ENCODE results near the gene TTC14.

TTC14 gene

GRCh38 chr3:180640987-180641386, 39.0 kb downstream of the TTC14 start:
- no peaks in the 10 kb centered on the region for H3K4me1 ChIP-seq (ENCODE audit: control insufficient read depth, low read depth, low read length)
- no peaks in the 10 kb centered on the region for H3K9me3 ChIP-seq (ENCODE audit: control insufficient read depth, low read depth, low read length)
- H3K4me3 ChIP-seq (ENCODE audit: low read length) = no peak overlapping the region
- H3K27me3 ChIP-seq (ENCODE audit: control insufficient read depth, insufficient read depth, low read length) = no peaks in the 10 kb centered on the region
- H3K27ac ChIP-seq (ENCODE audit: low read length) = no peak overlapping the region
- no peak overlapping the region for H3K9ac ChIP-seq (ENCODE audit: low read length)
- H3K36me3 ChIP-seq (ENCODE audit: control insufficient read depth, low read depth, low read length) = no peaks in the 10 kb centered on the region

DNA sequence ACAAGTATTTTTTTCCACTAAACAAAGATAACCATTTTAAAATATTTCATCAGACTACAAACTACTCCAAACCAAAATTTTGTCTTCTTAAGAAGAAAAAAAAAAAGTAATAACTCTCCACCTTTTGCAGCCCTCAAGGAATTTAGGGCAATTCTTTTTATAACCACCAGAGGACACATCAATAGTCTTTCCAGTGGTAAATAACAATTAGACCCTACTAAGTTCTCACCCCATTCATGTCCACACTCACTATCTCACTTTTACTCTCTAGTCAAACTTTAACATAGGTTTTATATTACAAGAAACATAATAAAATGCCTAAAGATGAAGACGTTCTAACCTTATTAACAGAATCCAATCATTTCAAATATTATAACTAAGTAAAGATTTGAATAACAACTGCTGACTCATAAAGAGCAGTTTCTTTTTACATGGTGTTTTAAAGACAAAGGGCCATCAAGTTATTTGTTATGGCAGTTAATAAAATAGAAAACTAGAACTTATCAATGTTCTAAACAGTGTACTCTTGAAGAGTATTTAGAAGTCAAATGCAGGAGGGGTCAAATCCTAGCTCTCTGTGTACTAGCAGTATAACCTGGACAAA, 44.3 kb downstream of the TTC14 start:
- H3K4me1 ChIP-seq (ENCODE audit: control insufficient read depth, low read depth, low read length) = no peaks in the 10 kb centered on the region
- no peak overlapping the region for H3K4me3 ChIP-seq (ENCODE audit: low read length)
- no peaks in the 10 kb centered on the region for H3K36me3 ChIP-seq (ENCODE audit: control insufficient read depth, low read depth, low read length)
- H3K9me3 ChIP-seq (ENCODE audit: control insufficient read depth, low read depth, low read length) = no peaks in the 10 kb centered on the region
- H3K9ac ChIP-seq (ENCODE audit: low read length) = no peak overlapping the region
- no peak overlapping the region for H3K27ac ChIP-seq (ENCODE audit: low read length)
- H3K27me3 ChIP-seq (ENCODE audit: control insufficient read depth, insufficient read depth, low read length) = no peaks in the 10 kb centered on the region

DNA sequence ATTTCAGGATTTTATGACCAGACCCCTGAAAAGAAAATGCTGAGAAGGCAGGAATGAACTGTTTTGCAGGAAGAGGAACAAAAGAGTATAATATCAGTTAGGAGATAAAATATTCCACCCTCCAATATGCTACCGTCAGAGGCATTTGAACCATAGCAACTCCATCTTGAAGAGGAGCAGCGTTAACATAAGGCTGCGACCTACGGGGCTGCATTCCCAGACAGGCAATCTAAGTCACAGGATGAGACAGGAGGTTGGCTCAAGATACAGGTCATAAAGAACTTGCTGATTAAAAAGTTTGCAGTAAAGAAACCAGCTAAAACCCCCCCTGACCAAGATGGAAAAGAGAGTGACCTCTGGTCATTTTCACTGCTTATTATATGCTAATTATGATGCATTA, 54.4 kb downstream of the TTC14 start:
- Histone ChIP-seq H3K27ac (ENCODE audit: low read length) (no peak overlapping the region), H3K4me3 (ENCODE audit: low read length) (no peak overlapping the region), H3K9me3 (ENCODE audit: control insufficient read depth, low read depth, low read length) (no peaks in the 10 kb centered on the region), H3K4me1 (ENCODE audit: control insufficient read depth, low read depth, low read length) (peaks cover 8% of the 10 kb centered on the region), H3K36me3 (ENCODE audit: control insufficient read depth, low read depth, low read length) (no peaks in the 10 kb centered on the region), H3K9ac (ENCODE audit: low read length) (no peak overlapping the region), H3K27me3 (ENCODE audit: control insufficient read depth, insufficient read depth, low read length) (no peaks in the 10 kb centered on the region)

- no peaks in the 10 kb centered on the region for H3K36me3 ChIP-seq (ENCODE audit: control insufficient read depth, low read depth, low read length)
- H3K9me3 ChIP-seq (ENCODE audit: control insufficient read depth, low read depth, low read length) = no peaks in the 10 kb centered on the region
- H3K9ac ChIP-seq (ENCODE audit: low read length) = no peak overlapping the region
- H3K4me1 ChIP-seq (ENCODE audit: control insufficient read depth, low read depth, low read length) = peaks cover 8% of the 10 kb centered on the region
- H3K27ac ChIP-seq (ENCODE audit: low read length) = no peak overlapping the region
- no peak overlapping the region for H3K4me3 ChIP-seq (ENCODE audit: low read length)
- H3K27me3 ChIP-seq (ENCODE audit: control insufficient read depth, insufficient read depth, low read length) = no peaks in the 10 kb centered on the region
Measured at GRCh38 chr3:180657094-180657493, 55.1 kb downstream of the TTC14 start.

Data from iPS-18a (cell line).